HG03354 (cell line): ENCODE measurements around the gene WDR93.
"Not testable (repeated sequence)": the region's sequence is repeated elsewhere in the genome, so short reads cannot be mapped to it uniquely, and the experiment has no call there.

ENCODE experiments used
- ATAC-seq: cut with Tn5 transposase; IDR thresholded peaks from one replicate; pipeline ENCODE4 v1.9.1; 2021; ENCODE audit warnings: mild to moderate bottlenecking; ENCODE audit not compliant: unreplicated experiment, poor library complexity, severe bottlenecking

Gene WDR93

GRCh38 chr15:89765694-89766093, 75.1 kb downstream of the WDR93 start:
- ATAC-seq: no peak

- ATAC-seq: no peak
These were observed 76.0 kb downstream of the WDR93 start for GRCh38 chr15:89766357-89767311.

- ATAC-seq: no peak
These were observed 76.9 kb downstream of the WDR93 start for GRCh38 chr15:89767411-89767915.

GRCh38 chr15:89768071-89768500, 77.5 kb downstream of the WDR93 start:
- no peak for ATAC-seq

- no peak for ATAC-seq
These were observed 78.8 kb downstream of the WDR93 start for GRCh38 chr15:89769366-89769765.

GRCh38 chr15:89770041-89770440, 79.4 kb downstream of the WDR93 start:
- ATAC-seq: no peak

- ATAC-seq: peak; percentile 67
These were observed 82.4 kb downstream of the WDR93 start for GRCh38 chr15:89772932-89773583.

GRCh38 chr15:89774492-89774891, 83.9 kb downstream of the WDR93 start:
- ATAC-seq: no peak

- ATAC-seq: no peak
These were observed 85.2 kb downstream of the WDR93 start for GRCh38 chr15:89775815-89776214.

GRCh38 chr15:89776274-89777072, 85.9 kb downstream of the WDR93 start, which contains the start of gene MESP2:
Gene MESP2, plus strand, starts transcription at chr15:89776332. Its CDS starts 26 bp downstream, at chr15:89776358.
- ATAC-seq: peak; percentile 76

GRCh38 chr15:89777073-89777751, 86.6 kb downstream of the WDR93 start:
- no peak for ATAC-seq

- ATAC-seq: no peak
These were observed 87.3 kb downstream of the WDR93 start for GRCh38 chr15:89777782-89778380.

GRCh38 chr15:89778861-89779260, 88.2 kb downstream of the WDR93 start:
- no peak for ATAC-seq

GRCh38 chr15:89780601-89781000, 90.0 kb downstream of the WDR93 start:
- no peak for ATAC-seq

GRCh38 chr15:89781055-89781454, 90.4 kb downstream of the WDR93 start:
- ATAC-seq: no peak

GRCh38 chr15:89781891-89782618, 91.4 kb downstream of the WDR93 start:
- ATAC-seq: no peak

GRCh38 chr15:89782619-89782950, 92.0 kb downstream of the WDR93 start:
- ATAC-seq: not testable (repeated sequence)

- ATAC-seq: no peak
These were observed 92.7 kb downstream of the WDR93 start for GRCh38 chr15:89783111-89783860.
